Neural progenitor cell (in vitro differentiated cells): Measurements from ENCODE around the gene B4GALT5. TPM values are rescaled to one million over a fixed set of nuclear protein-coding genes. Genes with fewer than 3 reads are reported as not detected.

Source experiments
- DNase-seq: peaks from one replicate; pipeline ENCODE4 v3.0.0-alpha.2; 2016; ENCODE audit warnings: low spot score
- H2AFZ ChIP-seq: fragments of 200-600 bp; sonication (generic); replicated peaks from 2 replicates; pipeline ENCODE4 v1.6.1; 2016; ENCODE audit warnings: antibody characterized with exemption
- H3F3A ChIP-seq: fragments of 200-600 bp; sonication (generic); 2 replicates; pipeline ENCODE4 v1.6.1; 2016; ENCODE audit warnings: antibody characterized with exemption, low read depth
- H3K27ac ChIP-seq: fragments of 200-600 bp; sonication (generic); 2 replicates; pipeline ENCODE4 v1.5.1; 2016; ENCODE audit warnings: mild to moderate bottlenecking
- H3K27me3 ChIP-seq: fragments of 200-600 bp; sonication (generic); 2 replicates; pipeline ENCODE4 v1.6.1; 2016; ENCODE audit warnings: mild to moderate bottlenecking, moderate library complexity
- H3K36me3 ChIP-seq: fragments of 200-600 bp; sonication (generic); 2 replicates; pipeline ENCODE4 v1.5.1; 2016
- H3K4me1 ChIP-seq: fragments of 200-600 bp; sonication (generic); 2 replicates; pipeline ENCODE4 v1.6.1; 2016; ENCODE audit warnings: mixed run types
- H3K4me2 ChIP-seq: fragments of 200-600 bp; sonication (generic); 2 replicates; pipeline ENCODE4 v1.6.1; 2016
- H3K4me3 ChIP-seq: fragments of 200-600 bp; sonication (generic); 2 replicates; pipeline ENCODE4 v1.5.1; 2016
- H3K79me2 ChIP-seq: fragments of 200-600 bp; sonication (generic); 2 replicates; pipeline ENCODE4 v1.6.1; 2016; ENCODE audit warnings: low read depth
- H3K9ac ChIP-seq: fragments of 200-600 bp; sonication (generic); 2 replicates; pipeline ENCODE4 v1.6.1; 2016
- H3K9me3 ChIP-seq: fragments of 200-600 bp; sonication (generic); 2 replicates; pipeline ENCODE4 v1.5.1; 2016; ENCODE audit warnings: low read depth
- H4K20me1 ChIP-seq: fragments of 200-600 bp; sonication (generic); 2 replicates; pipeline ENCODE4 v1.6.1; 2016; ENCODE audit warnings: low read depth
- H3K27ac Mint-ChIP-seq: 3 replicates; pipeline ENCODE4 v1.8.0; 2021; ENCODE audit warnings: mixed read lengths
- H3K27me3 Mint-ChIP-seq: 2 replicates; pipeline ENCODE4 v1.8.0; 2022; ENCODE audit warnings: low read depth, mild to moderate bottlenecking, inconsistent platforms, moderate library complexity, mixed read lengths; ENCODE audit not compliant: insufficient read depth
- H3K36me3 Mint-ChIP-seq: 3 replicates; pipeline ENCODE4 v1.8.0; 2021; ENCODE audit warnings: mixed read lengths
- H3K4me1 Mint-ChIP-seq: 3 replicates; pipeline ENCODE4 v1.8.0; 2021; ENCODE audit warnings: mixed read lengths
- H3K4me3 Mint-ChIP-seq: 3 replicates; pipeline ENCODE4 v1.8.0; 2021; ENCODE audit warnings: mild to moderate bottlenecking, moderate library complexity, mixed read lengths
- H3K9me3 Mint-ChIP-seq: 3 replicates; pipeline ENCODE4 v1.8.0; 2020; ENCODE audit warnings: mixed read lengths
- CTCF ChIP-seq: fragments of 200-600 bp; sonication (generic); IDR thresholded peaks from 2 replicates; pipeline ENCODE4 v1.5.1; 2017; ENCODE audit warnings: antibody characterized with exemption, mild to moderate bottlenecking
- EZH2 ChIP-seq: fragments of 200-600 bp; sonication (generic); IDR thresholded peaks from 2 replicates; pipeline ENCODE4 v1.6.1; 2017; ENCODE audit warnings: antibody characterized with exemption, mild to moderate bottlenecking, moderate library complexity
- EZH2phosphoT487 ChIP-seq: fragments of 200-600 bp; sonication (generic); IDR thresholded peaks from 2 replicates; pipeline ENCODE4 v1.6.1; 2017; ENCODE audit warnings: antibody characterized with exemption
- total RNA-seq: library from RNA; depleted of rRNA; stranded (reverse); fragments of >200 nt; gene quantifications from 2 replicates; pipeline ENCODE4 v1.2.3, GENCODE V29; 2015; ENCODE audit warnings: low replicate concordance

The B4GALT5 gene
- total RNA-seq, 1 donor from 2014 or later = 60.1 TPM

GRCh38 chr20:49610691-49611538 lies 102.8 kb downstream of the B4GALT5 start:
- no peaks in the 10 kb centered on the region for H4K20me1 ChIP-seq
- H3F3A ChIP-seq = no peaks in the 10 kb centered on the region
- Mint-ChIP-seq H3K27ac (no peak overlapping the region), H3K9me3 (no peaks in the 10 kb centered on the region), H3K27me3 (peaks cover 25% of the 10 kb centered on the region), H3K4me3 (peak overlapping the region; percentile 76), H3K4me1 (peaks cover 8% of the 10 kb centered on the region), H3K36me3 (no peaks in the 10 kb centered on the region)
- TF ChIP-seq CTCF (peak; percentile 82), EZH2phosphoT487 (no peak)
- H3K79me2 ChIP-seq = no peaks in the 10 kb centered on the region
- H3K9ac ChIP-seq = no peak overlapping the region
- H3K4me1 ChIP-seq = no peaks in the 10 kb centered on the region
- no peaks in the 10 kb centered on the region for H3K36me3 ChIP-seq
- no peaks in the 10 kb centered on the region for H3K27me3 ChIP-seq
- H3K27ac ChIP-seq = no peak overlapping the region
- H3K4me2 ChIP-seq = peak overlapping the region; percentile 66
- peak overlapping the region; percentile 63 for H2AFZ ChIP-seq
- peak overlapping the region; percentile 32 for H3K4me3 ChIP-seq
- DNase-seq = peak; percentile 93
- no peaks in the 10 kb centered on the region for H3K9me3 ChIP-seq

GRCh38 chr20:49608752-49609670 lies 104.7 kb downstream of the B4GALT5 start:
- Histone ChIP-seq H3K79me2 (no peaks in the 10 kb centered on the region), H3K9me3 (no peaks in the 10 kb centered on the region), H3K27me3 (no peaks in the 10 kb centered on the region), H3F3A (no peaks in the 10 kb centered on the region), H4K20me1 (no peaks in the 10 kb centered on the region), H2AFZ (peak overlapping the region; percentile 77), H3K36me3 (no peaks in the 10 kb centered on the region), H3K4me3 (peak overlapping the region; percentile 47), H3K27ac (no peak overlapping the region), H3K9ac (no peak overlapping the region), H3K4me2 (peak overlapping the region; percentile 78), H3K4me1 (no peaks in the 10 kb centered on the region)
- Mint-ChIP-seq H3K4me1 (peaks cover 5% of the 10 kb centered on the region), H3K27ac (no peak overlapping the region), H3K9me3 (no peaks in the 10 kb centered on the region), H3K36me3 (no peaks in the 10 kb centered on the region), H3K4me3 (peak overlapping the region; percentile 30), H3K27me3 (peaks cover 17% of the 10 kb centered on the region)
- TF ChIP-seq EZH2phosphoT487 (no peak), CTCF (peak; percentile 97), EZH2 (peak; percentile 32)
- DNase-seq = peak; percentile 83

GRCh38 chr20:49607568-49607967 lies 106.1 kb downstream of the B4GALT5 start:
- Histone ChIP-seq H4K20me1 (no peaks in the 10 kb centered on the region), H3K4me3 (no peak overlapping the region), H3K9me3 (no peaks in the 10 kb centered on the region), H3K4me1 (no peaks in the 10 kb centered on the region), H3K27me3 (no peaks in the 10 kb centered on the region), H3K9ac (no peak overlapping the region), H3F3A (no peaks in the 10 kb centered on the region), H2AFZ (no peak overlapping the region), H3K4me2 (no peak overlapping the region), H3K36me3 (no peaks in the 10 kb centered on the region), H3K27ac (no peak overlapping the region), H3K79me2 (no peaks in the 10 kb centered on the region)
- Mint-ChIP-seq H3K4me3 (no peak overlapping the region), H3K27me3 (peaks cover 16% of the 10 kb centered on the region), H3K27ac (no peak overlapping the region), H3K4me1 (peaks cover 5% of the 10 kb centered on the region), H3K9me3 (no peaks in the 10 kb centered on the region), H3K36me3 (no peaks in the 10 kb centered on the region)
- DNase-seq = no peak
- no peak for TF ChIP-seq EZH2
- TF ChIP-seq EZH2phosphoT487 = no peak
- TF ChIP-seq CTCF = no peak
